ENCODE results near the gene PCNX2.

- TF ChIP-seq TEAD4 (IDR thresholded peaks at IDR 0.05; ENCODE audit: low read depth, low read length) (no peak), KDM1A (IDR thresholded peaks at IDR 0.05; ENCODE audit: borderline replicate concordance, low read length) (no peak), EP300 (IDR thresholded peaks at IDR 0.05; ENCODE audit: borderline replicate concordance in 1 of 2, low read depth in 2 of 2, low read length in 2 of 2) (no peak), TBP (IDR thresholded peaks at IDR 0.05; ENCODE audit: low read depth, low read length) (no peak), RFX5 (IDR thresholded peaks at IDR 0.05; ENCODE audit: borderline replicate concordance, low read depth, low read length) (no peak), NRF1 (IDR thresholded peaks at IDR 0.05; ENCODE audit: low read depth, low read length) (no peak), RAD21 (IDR thresholded peaks at IDR 0.05 in 1 of 2, conservative IDR thresholded peaks at IDR 0.05 in 1 of 2; ENCODE audit: low read depth in 2 of 2, low read length in 2 of 2) (no peak), CEBPB (IDR thresholded peaks at IDR 0.05; ENCODE audit: low read depth, low read length) (no peak), POLR2AphosphoS5 (IDR thresholded peaks at IDR 0.05; ENCODE audit: low read depth, low read length) (no peak), ZNF274 (IDR thresholded peaks at IDR 0.05; ENCODE audit: borderline replicate concordance, extremely low read depth, low read length) (no peak)
- TF ChIP-seq, protein P1, sequence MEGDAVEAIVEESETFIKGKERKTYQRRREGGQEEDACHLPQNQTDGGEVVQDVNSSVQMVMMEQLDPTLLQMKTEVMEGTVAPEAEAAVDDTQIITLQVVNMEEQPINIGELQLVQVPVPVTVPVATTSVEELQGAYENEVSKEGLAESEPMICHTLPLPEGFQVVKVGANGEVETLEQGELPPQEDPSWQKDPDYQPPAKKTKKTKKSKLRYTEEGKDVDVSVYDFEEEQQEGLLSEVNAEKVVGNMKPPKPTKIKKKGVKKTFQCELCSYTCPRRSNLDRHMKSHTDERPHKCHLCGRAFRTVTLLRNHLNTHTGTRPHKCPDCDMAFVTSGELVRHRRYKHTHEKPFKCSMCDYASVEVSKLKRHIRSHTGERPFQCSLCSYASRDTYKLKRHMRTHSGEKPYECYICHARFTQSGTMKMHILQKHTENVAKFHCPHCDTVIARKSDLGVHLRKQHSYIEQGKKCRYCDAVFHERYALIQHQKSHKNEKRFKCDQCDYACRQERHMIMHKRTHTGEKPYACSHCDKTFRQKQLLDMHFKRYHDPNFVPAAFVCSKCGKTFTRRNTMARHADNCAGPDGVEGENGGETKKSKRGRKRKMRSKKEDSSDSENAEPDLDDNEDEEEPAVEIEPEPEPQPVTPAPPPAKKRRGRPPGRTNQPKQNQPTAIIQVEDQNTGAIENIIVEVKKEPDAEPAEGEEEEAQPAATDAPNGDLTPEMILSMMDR (IDR thresholded peaks at IDR 0.05; ENCODE audit: control extremely low read depth in 1 of 3, insufficient read depth in 1 of 3, low read depth in 1 of 3, low read length in 3 of 3), result no peak
Measured at GRCh38 chr1:233038581-233038980, 256.9 kb downstream of the PCNX2 start.
